ENCODE results near the gene MDN1. TPM values are rescaled to one million over a fixed set of nuclear protein-coding genes. Genes with fewer than 3 reads are reported as not detected.

MDN1 gene
- total and polyA plus RNA-seq, 2 of the 4 experiments (the other 2 are of a cell fraction) = 7.7 to 26.7 TPM

GRCh38 chr6:89736893-89737292, 82.7 kb downstream of the MDN1 start:
- no peaks in the 10 kb centered on the region for H3K9me3 ChIP-seq (ENCODE audit: control insufficient read depth, insufficient read depth, low read length)
- no peak overlapping the region for H3K14ac ChIP-seq (replicated peaks; ENCODE audit: low read depth, low read length)
- no peak overlapping the region for H2BK20ac ChIP-seq (ENCODE audit: low read depth, low read length)
- H3K23ac ChIP-seq (ENCODE audit: low read depth, low read length) = no peak overlapping the region
- H4K8ac ChIP-seq (ENCODE audit: low read depth in 2 of 2, low read length in 2 of 2) = no peak overlapping the region
- ChIA-PET CTCF (no interaction called here), POLR2A (ENCODE audit: unreplicated experiment) (no interaction called here)
- no peak for ATAC-seq (ENCODE audit: low read depth)
- DNase-seq = no peak
- H3K36me3 ChIP-seq (ENCODE audit: control insufficient read depth, insufficient read depth, low read length) = peaks cover 15% of the 10 kb centered on the region
- no peak overlapping the region for H2BK15ac ChIP-seq (ENCODE audit: low read depth, low read length)
- H2BK5ac ChIP-seq (ENCODE audit: low read depth, low read length, poor library complexity, severe bottlenecking) = no peak overlapping the region
- H3K27ac ChIP-seq (ENCODE audit: insufficient read depth, low read length) = no peak overlapping the region
- H2AK5ac ChIP-seq (ENCODE audit: low read depth, low read length) = no peak overlapping the region
- H3K4me2 ChIP-seq (ENCODE audit: low read depth, low read length) = no peak overlapping the region
- H4K20me1 ChIP-seq (ENCODE audit: insufficient read depth, low read length) = no peaks in the 10 kb centered on the region
- no peaks in the 10 kb centered on the region for H3K4me1 ChIP-seq (ENCODE audit: control insufficient read depth, insufficient read depth, low read length)
- no CpG with 5 or more reads among the region's 3 CpGs for WGBS, 2 experiments (ENCODE audit: extremely low coverage in 2 of 2, insufficient read length in 1 of 2)
- no peaks in the 10 kb centered on the region; the same call in 1 of the 2 replicates for H3K9me1 ChIP-seq (ENCODE audit: insufficient read depth, low read length)
- no peak overlapping the region for H3K4ac ChIP-seq (ENCODE audit: low read depth, low read length)
- no peak overlapping the region for H3K56ac ChIP-seq (ENCODE audit: extremely low read depth, insufficient read depth, low read length)
- no peak overlapping the region for H3K9ac ChIP-seq (ENCODE audit: low read depth, low read length)
- intact Hi-C loops (cut with micrococcal nuclease) (no loop called here), dilution Hi-C loops (cut with HindIII; ENCODE audit: low sequenced_read_pairs, unreplicated experiment) (no loop called here), in situ Hi-C loops (cut with MboI; ENCODE audit: low sequenced_read_pairs) (no loop called here)
- no peak for TF ChIP-seq NFE2L2 (IDR thresholded peaks at IDR 0.05; ENCODE audit: low read depth, low read length)
- TF ChIP-seq MAFK (IDR thresholded peaks at IDR 0.05; ENCODE audit: low read depth, low read length) = no peak
- no peak for TF ChIP-seq CHD1 (IDR thresholded peaks at IDR 0.05; ENCODE audit: low read depth, low read length)
- TF ChIP-seq MXI1 (IDR thresholded peaks at IDR 0.05; ENCODE audit: borderline replicate concordance, low read depth, low read length) = no peak
- no peak for TF ChIP-seq POLR2A (IDR thresholded peaks at IDR 0.05; ENCODE audit: low read depth, low read length)
- no peak for TF ChIP-seq CEBPB (IDR thresholded peaks at IDR 0.05; ENCODE audit: low read depth, low read length)
- TF ChIP-seq SMC3 (IDR thresholded peaks at IDR 0.05; ENCODE audit: low read depth, low read length) = no peak
- TF ChIP-seq RAD21 (IDR thresholded peaks at IDR 0.05; ENCODE audit: low read length) = no peak
- TF ChIP-seq RFX5 (IDR thresholded peaks at IDR 0.05; ENCODE audit: low read depth, low read length) = no peak
- no peak overlapping the region for H2BK120ac ChIP-seq (ENCODE audit: low read depth, low read length)
- no peak overlapping the region for H4K5ac ChIP-seq (ENCODE audit: low read depth, low read length)
- H3K4me3 ChIP-seq (ENCODE audit: insufficient read depth, low read depth, low read length) = no peak overlapping the region
- no peaks in the 10 kb centered on the region for H3K79me1 ChIP-seq (ENCODE audit: low read depth in 1 of 2, low read length in 2 of 2)
- no peak overlapping the region for H2AFZ ChIP-seq (replicated peaks; ENCODE audit: low read length, poor library complexity)
- no peak overlapping the region for H3K18ac ChIP-seq (ENCODE audit: low read depth, low read length)
- BruUV-seq (replicated peaks) = no TSS peak
- no peak overlapping the region for H2AK9ac ChIP-seq (replicated peaks; ENCODE audit: low read depth, low read length, poor library complexity)
- no peaks in the 10 kb centered on the region for H3K27me3 ChIP-seq (ENCODE audit: control insufficient read depth, insufficient read depth, low read length)
- H4K91ac ChIP-seq (ENCODE audit: insufficient read depth, low read depth, low read length) = no peak overlapping the region
